Measurements from ENCODE around the gene YPEL2. TPM values are rescaled to one million over a fixed set of nuclear protein-coding genes. Genes with fewer than 3 reads are reported as not detected.

Gene YPEL2
- total RNA-seq, 4 donors from 2014 or later, result 16.5 to 24.1 (median 21.8) TPM

GRCh38 chr17:59327121-59327980 lies 4.1 kb upstream of the YPEL2 start:
- no peaks in the 10 kb centered on the region for H3K27me3 ChIP-seq
- no peak overlapping the region for H3K27ac ChIP-seq
- H3K4me3 ChIP-seq, result no peak overlapping the region
- no peaks in the 10 kb centered on the region for H3K9me3 ChIP-seq
- no peak for DNase-seq
- H3K36me3 ChIP-seq, result no peaks in the 10 kb centered on the region
- H3K4me1 ChIP-seq, result peaks cover 2 to 28% (median 17%) of the 10 kb centered on the region in 4 donors
- no peak for TF ChIP-seq POLR2A (IDR thresholded peaks at IDR 0.05)
- TF ChIP-seq, protein P1, sequence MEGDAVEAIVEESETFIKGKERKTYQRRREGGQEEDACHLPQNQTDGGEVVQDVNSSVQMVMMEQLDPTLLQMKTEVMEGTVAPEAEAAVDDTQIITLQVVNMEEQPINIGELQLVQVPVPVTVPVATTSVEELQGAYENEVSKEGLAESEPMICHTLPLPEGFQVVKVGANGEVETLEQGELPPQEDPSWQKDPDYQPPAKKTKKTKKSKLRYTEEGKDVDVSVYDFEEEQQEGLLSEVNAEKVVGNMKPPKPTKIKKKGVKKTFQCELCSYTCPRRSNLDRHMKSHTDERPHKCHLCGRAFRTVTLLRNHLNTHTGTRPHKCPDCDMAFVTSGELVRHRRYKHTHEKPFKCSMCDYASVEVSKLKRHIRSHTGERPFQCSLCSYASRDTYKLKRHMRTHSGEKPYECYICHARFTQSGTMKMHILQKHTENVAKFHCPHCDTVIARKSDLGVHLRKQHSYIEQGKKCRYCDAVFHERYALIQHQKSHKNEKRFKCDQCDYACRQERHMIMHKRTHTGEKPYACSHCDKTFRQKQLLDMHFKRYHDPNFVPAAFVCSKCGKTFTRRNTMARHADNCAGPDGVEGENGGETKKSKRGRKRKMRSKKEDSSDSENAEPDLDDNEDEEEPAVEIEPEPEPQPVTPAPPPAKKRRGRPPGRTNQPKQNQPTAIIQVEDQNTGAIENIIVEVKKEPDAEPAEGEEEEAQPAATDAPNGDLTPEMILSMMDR (IDR thresholded peaks at IDR 0.05), result no peak

DNA sequence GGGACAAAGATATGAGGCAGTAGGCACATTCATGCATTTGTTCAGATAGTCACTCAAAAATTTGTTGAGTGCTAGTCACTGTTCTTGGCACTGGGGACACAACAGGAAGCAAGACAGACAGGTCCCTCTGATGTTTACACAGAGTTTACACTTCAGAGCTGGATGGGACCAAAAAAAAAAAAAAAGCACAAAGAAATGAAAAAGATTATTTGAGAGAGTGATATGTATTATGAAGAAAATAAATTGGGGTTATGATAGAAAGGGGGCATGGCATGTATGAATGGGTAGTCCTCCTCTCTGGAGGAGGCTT lies 3.5 kb upstream of the YPEL2 start:
- TF ChIP-seq POLR2A (IDR thresholded peaks at IDR 0.05), result no peak
- TF ChIP-seq, protein P1 (IDR thresholded peaks at IDR 0.05), result no peak
- no peak overlapping the region for H3K4me3 ChIP-seq
- no peak for DNase-seq
- peaks cover 2 to 28% (median 18%) of the 10 kb centered on the region in 4 donors for H3K4me1 ChIP-seq
- no peaks in the 10 kb centered on the region for H3K36me3 ChIP-seq
- H3K9me3 ChIP-seq, result no peaks in the 10 kb centered on the region
- no peaks in the 10 kb centered on the region for H3K27me3 ChIP-seq
- H3K27ac ChIP-seq, result peak overlapping the region in 1 of 4 donors; percentile 44

GRCh38 chr17:59328601-59329000 lies 2.9 kb upstream of the YPEL2 start:
- DNase-seq, result no peak
- peak overlapping the region in 2 of 4 donors; percentile 8 to 44 for H3K27ac ChIP-seq
- H3K4me3 ChIP-seq, result no peak overlapping the region
- peaks cover 2 to 35% (median 21%) of the 10 kb centered on the region in 4 donors for H3K4me1 ChIP-seq
- no peak for TF ChIP-seq POLR2A (IDR thresholded peaks at IDR 0.05)
- TF ChIP-seq, protein P1 (IDR thresholded peaks at IDR 0.05), result no peak
- no peaks in the 10 kb centered on the region for H3K27me3 ChIP-seq
- H3K9me3 ChIP-seq, result no peaks in the 10 kb centered on the region
- H3K36me3 ChIP-seq, result no peaks in the 10 kb centered on the region

DNA sequence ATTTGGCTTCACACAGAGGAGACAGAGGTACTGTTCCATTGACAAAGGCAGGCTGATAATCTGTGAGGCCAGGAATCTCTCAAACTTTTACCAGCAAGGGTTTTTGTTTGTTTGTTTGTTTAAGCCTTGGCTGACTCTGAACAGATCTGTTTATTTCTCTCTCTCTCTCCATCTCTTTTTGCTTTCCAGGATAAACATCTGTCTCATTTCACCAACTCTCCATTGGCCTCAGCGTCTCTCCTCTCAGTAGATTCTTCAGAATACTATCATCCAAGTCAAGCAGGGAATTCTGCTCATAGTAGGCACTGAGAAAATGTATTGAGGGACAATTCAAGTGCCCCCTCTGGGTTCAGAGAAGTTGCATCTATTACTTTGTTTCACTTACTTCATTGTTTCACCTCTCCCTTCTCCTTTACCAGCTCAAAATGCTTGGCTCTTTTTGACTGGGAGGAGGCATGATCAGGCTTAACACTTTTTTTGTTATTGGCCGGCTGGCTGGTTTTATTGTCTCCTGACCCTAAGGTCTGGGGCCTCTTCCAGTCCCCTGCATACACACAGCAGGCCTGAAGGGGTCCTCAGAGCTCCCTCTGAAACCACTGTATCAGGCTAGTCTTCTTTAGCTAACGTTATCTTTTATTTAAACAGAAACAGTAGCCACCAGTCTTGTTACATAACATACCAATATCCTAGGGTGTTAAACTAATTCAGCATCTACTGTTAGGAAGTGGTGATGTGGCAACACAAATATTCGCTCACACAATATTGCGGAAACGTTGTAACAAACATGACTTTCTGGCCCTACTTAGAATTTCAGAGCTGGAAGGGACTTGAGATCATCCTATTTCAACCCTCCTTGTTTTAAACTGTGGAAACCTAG lies 2.0 kb upstream of the YPEL2 start:
- Histone ChIP-seq H3K4me1 (peaks cover 2 to 41% (median 23%) of the 10 kb centered on the region in 4 donors), H3K27ac (peak overlapping the region; percentile 93 to 96 (median 94)), H3K27me3 (no peaks in the 10 kb centered on the region), H3K4me3 (peak overlapping the region in 1 of 4 donors; percentile 99), H3K9me3 (no peaks in the 10 kb centered on the region), H3K36me3 (no peaks in the 10 kb centered on the region)
- no peak for TF ChIP-seq POLR2A (IDR thresholded peaks at IDR 0.05)
- TF ChIP-seq, protein P1 (IDR thresholded peaks at IDR 0.05), result peak; percentile 50 to 84 (median 79)
- DNase-seq, result peak; percentile 52 to 76 (median 61)

DNA sequence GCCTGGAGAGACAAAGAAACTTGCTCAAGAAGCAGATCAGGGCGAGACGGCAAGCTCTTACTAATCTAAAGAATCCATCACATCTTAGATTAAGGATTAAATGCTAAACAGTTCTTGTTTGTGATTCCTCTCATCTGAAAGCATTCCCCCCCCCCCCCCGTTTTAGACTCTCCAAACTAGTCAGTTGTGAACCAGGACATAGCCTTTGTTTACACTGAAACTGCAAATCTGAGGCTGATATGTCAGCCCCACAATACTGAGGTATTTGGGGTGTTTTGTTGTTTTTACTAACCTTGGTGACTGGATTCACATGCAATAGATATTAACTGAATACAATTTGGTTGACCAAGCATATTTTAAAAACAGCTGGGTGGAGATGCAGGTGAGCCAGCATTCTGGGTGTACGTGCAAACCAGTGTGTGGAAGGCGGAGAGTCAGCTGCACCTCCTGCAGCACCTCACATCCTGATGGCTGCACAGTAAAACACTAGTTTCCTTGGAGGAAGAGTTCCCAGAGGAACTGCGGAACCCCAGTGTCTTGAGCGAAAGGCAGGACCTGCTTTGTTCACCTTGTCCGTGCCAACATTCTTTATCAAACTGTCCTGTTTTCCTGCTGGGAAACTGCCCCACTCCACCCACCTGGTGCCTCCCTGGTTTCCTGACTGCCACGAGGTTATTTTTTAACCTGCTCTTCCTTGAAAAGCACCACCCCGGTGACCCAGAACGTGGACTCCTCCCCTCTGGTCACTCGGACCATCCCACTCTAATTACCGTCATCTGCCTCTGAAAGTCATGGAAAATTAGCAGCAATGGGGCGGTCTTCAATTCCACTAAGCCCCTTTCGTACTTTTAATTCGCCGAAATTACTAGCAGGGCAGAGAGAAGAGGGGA lies 1.2 kb upstream of the YPEL2 start:
- peak overlapping the region in 2 of 4 donors; percentile 95 to 99 for H3K4me3 ChIP-seq

More for the DNA sequence above, 1.2 kb upstream of the YPEL2 start:
- Histone ChIP-seq H3K27ac (peak overlapping the region; percentile 93 to 96 (median 94)), H3K9me3 (no peaks in the 10 kb centered on the region), H3K36me3 (no peaks in the 10 kb centered on the region), H3K27me3 (no peaks in the 10 kb centered on the region), H3K4me1 (peaks cover 2 to 46% (median 23%) of the 10 kb centered on the region in 4 donors)
- peak in 1 of 2 donors; percentile 26 for TF ChIP-seq POLR2A (IDR thresholded peaks at IDR 0.05)
- TF ChIP-seq, protein P1 (IDR thresholded peaks at IDR 0.05), result no peak
- peak; percentile 26 to 86 (median 80) for DNase-seq

Data from Peyer's patch (tissue), 4 donors.